HEK293 (cell line): Measurements from ENCODE around the gene DOCK8.

ENCODE experiments used
- CTCF ChIA-PET: fragments of 350-600 bp; formaldehyde crosslinking; extraction: SDS; loops from one replicate; lab custom pipeline; 2021; ENCODE audit warnings: antibody characterized with exemption; lab: Yijun Ruan, JAX
- POLR2A ChIA-PET: fragments of 300-600 bp; formaldehyde crosslinking; extraction: SDS; loops from one replicate; lab custom pipeline; 2020; ENCODE audit warnings: antibody characterized with exemption, inconsistent platforms; lab: Yijun Ruan, JAX
- H3K27ac ChIP-seq: fragments of 200-500 bp; sonication (Bioruptor generic); 2 replicates; pipeline ENCODE4 v1.5.1; 2014; ENCODE audit warnings: low read depth, low read length, control low read depth, inconsistent platforms; ENCODE audit errors: extremely low read depth
- H3K36me3 ChIP-seq, 2 experiments: fragments of 200-500 bp in 1 of 2; sonication (Bioruptor generic) in 1 of 2; 1 replicate in 1 of 2; 2 replicates in 1 of 2; pipeline ENCODE4 v1.5.1; 2014 to 2017; ENCODE audit warnings: inconsistent platforms in 2 of 2, low read length in 2 of 2; ENCODE audit not compliant: control insufficient read depth in 2 of 2, insufficient read depth in 1 of 2
- H3K4me1 ChIP-seq: fragments of 200-500 bp; sonication (Bioruptor generic); 2 replicates; pipeline ENCODE4 v1.5.1; 2014; ENCODE audit warnings: mild to moderate bottlenecking, low read length, inconsistent platforms; ENCODE audit not compliant: control insufficient read depth, insufficient read depth
- H3K4me3 ChIP-seq: 2 replicates; pipeline ENCODE4 v1.5.1; 2011; ENCODE audit warnings: low read depth, mild to moderate bottlenecking, control low read depth, low read length, moderate library complexity
- H3K9me3 ChIP-seq: fragments of 200-500 bp; sonication (Bioruptor generic); 2 replicates; pipeline ENCODE4 v1.5.1; 2014; ENCODE audit warnings: low read depth, low read length, inconsistent platforms; ENCODE audit not compliant: control insufficient read depth, insufficient read depth
- PATZ1 ChIP-seq: fragments of 450-650 bp; formaldehyde crosslinking; IDR thresholded peaks from 2 replicates; pipeline ENCODE4 v1.5.1; 2016; ENCODE audit warnings: missing biosample characterization, missing genetic modification characterization
- YY2 ChIP-seq: fragments of 450-650 bp; formaldehyde crosslinking; IDR thresholded peaks from 2 replicates; pipeline ENCODE4 v1.5.1; 2016; ENCODE audit warnings: missing biosample characterization, missing genetic modification characterization
- ZNF221 ChIP-seq: fragments of 450-650 bp; formaldehyde crosslinking; IDR thresholded peaks from 2 replicates; pipeline ENCODE4 v1.5.1; 2017; ENCODE audit warnings: missing biosample characterization, missing genetic modification characterization, borderline replicate concordance
- ZNF514 ChIP-seq: fragments of 450-650 bp; formaldehyde crosslinking; IDR thresholded peaks from 2 replicates; pipeline ENCODE4 v1.5.1; 2016; ENCODE audit warnings: missing biosample characterization, missing genetic modification characterization
- ZNF521 ChIP-seq: fragments of 450-650 bp; formaldehyde crosslinking; IDR thresholded peaks from 2 replicates; pipeline ENCODE4 v1.5.1; 2017; ENCODE audit warnings: missing biosample characterization, mild to moderate bottlenecking, missing genetic modification characterization
- ZNF600 ChIP-seq: fragments of 450-650 bp; formaldehyde crosslinking; IDR thresholded peaks from 2 replicates; pipeline ENCODE4 v1.5.1; 2016; ENCODE audit warnings: missing biosample characterization, missing genetic modification characterization
- ZNF658 ChIP-seq: fragments of 450-650 bp; formaldehyde crosslinking; IDR thresholded peaks from 2 replicates; pipeline ENCODE4; 2016; ENCODE audit warnings: missing biosample characterization, missing genetic modification characterization
- ZNF677 ChIP-seq: fragments of 450-650 bp; IDR thresholded peaks from 2 replicates; pipeline ENCODE4 v1.5.0; 2018; ENCODE audit warnings: missing biosample characterization, mild to moderate bottlenecking, missing genetic modification characterization, moderate library complexity
- ZNF791 ChIP-seq: fragments of 450-650 bp; formaldehyde crosslinking; IDR thresholded peaks from 2 replicates; pipeline ENCODE4 v1.5.1; 2016; ENCODE audit warnings: missing biosample characterization, missing genetic modification characterization
- ZSCAN4 ChIP-seq: fragments of 450-650 bp; formaldehyde crosslinking; IDR thresholded peaks from 2 replicates; pipeline ENCODE4 v1.5.1; 2017; ENCODE audit warnings: missing biosample characterization, missing genetic modification characterization
- ZXDB ChIP-seq: fragments of 450-650 bp; formaldehyde crosslinking; IDR thresholded peaks from 2 replicates; pipeline ENCODE4 v1.5.1; 2016; ENCODE audit warnings: missing biosample characterization, missing genetic modification characterization
- TF ChIP-seq, protein P1 (sequence below): fragments of 450-650 bp; formaldehyde crosslinking; IDR thresholded peaks from 2 replicates; pipeline ENCODE4 v1.5.1; 2016; ENCODE audit warnings: missing biosample characterization, missing genetic modification characterization, low read depth
- TF ChIP-seq, protein P2 (sequence below): fragments of 450-650 bp; formaldehyde crosslinking; IDR thresholded peaks from 2 replicates; pipeline ENCODE4 v1.5.1; 2016; ENCODE audit warnings: missing biosample characterization, missing genetic modification characterization, low read depth
- TF ChIP-seq, protein P3 (sequence below): fragments of 450-650 bp; IDR thresholded peaks from 2 replicates; pipeline ENCODE4 v1.5.1; 2018; ENCODE audit warnings: missing biosample characterization, mild to moderate bottlenecking, missing genetic modification characterization
- TF ChIP-seq, protein P4 (sequence below): fragments of 450-650 bp; formaldehyde crosslinking; IDR thresholded peaks from 2 replicates; pipeline ENCODE4 v1.5.1; 2016; ENCODE audit warnings: missing biosample characterization, missing genetic modification characterization
- TF ChIP-seq, protein P5 (sequence below): fragments of 450-650 bp; formaldehyde crosslinking; IDR thresholded peaks from 2 replicates; pipeline ENCODE4 v1.5.1; 2016; ENCODE audit warnings: missing biosample characterization, missing genetic modification characterization

Gene DOCK8

GRCh38 chr9:450057-450456 is 235.4 kb downstream of the DOCK8 start:
- no peak overlapping the region for H3K27ac ChIP-seq
- ChIA-PET CTCF (no interaction called here), POLR2A (no interaction called here)
- no peak overlapping the region for H3K4me3 ChIP-seq
- no peaks in the 10 kb centered on the region for H3K36me3 ChIP-seq
- H3K9me3 ChIP-seq, result no peaks in the 10 kb centered on the region
- H3K4me1 ChIP-seq, result no peaks in the 10 kb centered on the region; the same call in 1 of the 2 replicates
- no peak for TF ChIP-seq ZNF514 (tag by site-specific recombination)
- no peak for TF ChIP-seq PATZ1 (tag by site-specific recombination)
- TF ChIP-seq, protein P1, sequence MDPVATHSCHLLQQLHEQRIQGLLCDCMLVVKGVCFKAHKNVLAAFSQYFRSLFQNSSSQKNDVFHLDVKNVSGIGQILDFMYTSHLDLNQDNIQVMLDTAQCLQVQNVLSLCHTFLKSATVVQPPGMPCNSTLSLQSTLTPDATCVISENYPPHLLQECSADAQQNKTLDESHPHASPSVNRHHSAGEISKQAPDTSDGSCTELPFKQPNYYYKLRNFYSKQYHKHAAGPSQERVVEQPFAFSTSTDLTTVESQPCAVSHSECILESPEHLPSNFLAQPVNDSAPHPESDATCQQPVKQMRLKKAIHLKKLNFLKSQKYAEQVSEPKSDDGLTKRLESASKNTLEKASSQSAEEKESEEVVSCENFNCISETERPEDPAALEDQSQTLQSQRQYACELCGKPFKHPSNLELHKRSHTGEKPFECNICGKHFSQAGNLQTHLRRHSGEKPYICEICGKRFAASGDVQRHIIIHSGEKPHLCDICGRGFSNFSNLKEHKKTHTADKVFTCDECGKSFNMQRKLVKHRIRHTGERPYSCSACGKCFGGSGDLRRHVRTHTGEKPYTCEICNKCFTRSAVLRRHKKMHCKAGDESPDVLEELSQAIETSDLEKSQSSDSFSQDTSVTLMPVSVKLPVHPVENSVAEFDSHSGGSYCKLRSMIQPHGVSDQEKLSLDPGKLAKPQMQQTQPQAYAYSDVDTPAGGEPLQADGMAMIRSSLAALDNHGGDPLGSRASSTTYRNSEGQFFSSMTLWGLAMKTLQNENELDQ, result no peak
- TF ChIP-seq ZNF658, result no peak
- TF ChIP-seq, protein P2, sequence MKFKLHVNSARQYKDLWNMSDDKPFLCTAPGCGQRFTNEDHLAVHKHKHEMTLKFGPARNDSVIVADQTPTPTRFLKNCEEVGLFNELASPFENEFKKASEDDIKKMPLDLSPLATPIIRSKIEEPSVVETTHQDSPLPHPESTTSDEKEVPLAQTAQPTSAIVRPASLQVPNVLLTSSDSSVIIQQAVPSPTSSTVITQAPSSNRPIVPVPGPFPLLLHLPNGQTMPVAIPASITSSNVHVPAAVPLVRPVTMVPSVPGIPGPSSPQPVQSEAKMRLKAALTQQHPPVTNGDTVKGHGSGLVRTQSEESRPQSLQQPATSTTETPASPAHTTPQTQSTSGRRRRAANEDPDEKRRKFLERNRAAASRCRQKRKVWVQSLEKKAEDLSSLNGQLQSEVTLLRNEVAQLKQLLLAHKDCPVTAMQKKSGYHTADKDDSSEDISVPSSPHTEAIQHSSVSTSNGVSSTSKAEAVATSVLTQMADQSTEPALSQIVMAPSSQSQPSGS, result no peak
- TF ChIP-seq ZNF791 (tag by site-specific recombination), result no peak
- no peak for TF ChIP-seq ZNF221
- TF ChIP-seq, protein P3, sequence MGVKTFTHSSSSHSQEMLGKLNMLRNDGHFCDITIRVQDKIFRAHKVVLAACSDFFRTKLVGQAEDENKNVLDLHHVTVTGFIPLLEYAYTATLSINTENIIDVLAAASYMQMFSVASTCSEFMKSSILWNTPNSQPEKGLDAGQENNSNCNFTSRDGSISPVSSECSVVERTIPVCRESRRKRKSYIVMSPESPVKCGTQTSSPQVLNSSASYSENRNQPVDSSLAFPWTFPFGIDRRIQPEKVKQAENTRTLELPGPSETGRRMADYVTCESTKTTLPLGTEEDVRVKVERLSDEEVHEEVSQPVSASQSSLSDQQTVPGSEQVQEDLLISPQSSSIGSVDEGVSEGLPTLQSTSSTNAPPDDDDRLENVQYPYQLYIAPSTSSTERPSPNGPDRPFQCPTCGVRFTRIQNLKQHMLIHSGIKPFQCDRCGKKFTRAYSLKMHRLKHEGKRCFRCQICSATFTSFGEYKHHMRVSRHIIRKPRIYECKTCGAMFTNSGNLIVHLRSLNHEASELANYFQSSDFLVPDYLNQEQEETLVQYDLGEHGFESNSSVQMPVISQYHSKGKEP (tag by site-specific recombination), result no peak
- no peak for TF ChIP-seq ZNF677 (tag by site-specific recombination)
- TF ChIP-seq, protein P4, sequence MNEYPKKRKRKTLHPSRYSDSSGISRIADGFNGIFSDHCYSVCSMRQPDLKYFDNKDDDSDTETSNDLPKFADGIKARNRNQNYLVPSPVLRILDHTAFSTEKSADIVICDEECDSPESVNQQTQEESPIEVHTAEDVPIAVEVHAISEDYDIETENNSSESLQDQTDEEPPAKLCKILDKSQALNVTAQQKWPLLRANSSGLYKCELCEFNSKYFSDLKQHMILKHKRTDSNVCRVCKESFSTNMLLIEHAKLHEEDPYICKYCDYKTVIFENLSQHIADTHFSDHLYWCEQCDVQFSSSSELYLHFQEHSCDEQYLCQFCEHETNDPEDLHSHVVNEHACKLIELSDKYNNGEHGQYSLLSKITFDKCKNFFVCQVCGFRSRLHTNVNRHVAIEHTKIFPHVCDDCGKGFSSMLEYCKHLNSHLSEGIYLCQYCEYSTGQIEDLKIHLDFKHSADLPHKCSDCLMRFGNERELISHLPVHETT (tag by site-specific recombination), result no peak
- no peak for TF ChIP-seq ZNF600
- no peak for TF ChIP-seq YY2 (tag by site-specific recombination)
- no peak for TF ChIP-seq ZSCAN4 (tag by site-specific recombination)
- TF ChIP-seq ZXDB, result no peak
- TF ChIP-seq, protein P5, sequence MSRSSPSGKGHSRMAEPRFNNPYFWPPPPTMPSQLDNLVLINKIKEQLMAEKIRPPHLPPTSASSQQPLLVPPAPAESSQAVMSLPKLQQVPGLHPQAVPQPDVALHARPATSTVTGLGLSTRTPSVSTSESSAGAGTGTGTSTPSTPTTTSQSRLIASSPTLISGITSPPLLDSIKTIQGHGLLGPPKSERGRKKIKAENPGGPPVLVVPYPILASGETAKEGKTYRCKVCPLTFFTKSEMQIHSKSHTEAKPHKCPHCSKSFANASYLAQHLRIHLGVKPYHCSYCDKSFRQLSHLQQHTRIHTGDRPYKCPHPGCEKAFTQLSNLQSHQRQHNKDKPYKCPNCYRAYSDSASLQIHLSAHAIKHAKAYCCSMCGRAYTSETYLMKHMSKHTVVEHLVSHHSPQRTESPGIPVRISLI, result no peak
- TF ChIP-seq ZNF521 (tag by site-specific recombination), result no peak
- TF ChIP-seq, all 188 proteins: peak for 0
